ENCODE data around the gene CORT.

- TF ChIP-seq IRF2 (CRISPR knock-in tag; IDR thresholded peaks at IDR 0.05; ENCODE audit: borderline replicate concordance, low read depth) (no peak), FOXK1 (CRISPR knock-in tag; IDR thresholded peaks at IDR 0.05) (no peak), RELA (CRISPR knock-in tag; IDR thresholded peaks at IDR 0.05; ENCODE audit: borderline replicate concordance) (no peak), NFYB (CRISPR knock-in tag; conservative IDR thresholded peaks at IDR 0.05; ENCODE audit: low read depth) (no peak), NFE2L1 (CRISPR knock-in tag; IDR thresholded peaks at IDR 0.05) (0 out of 2 replicates have a peak, but pooled peaks have one; percentile 0), NR1H2 (CRISPR knock-in tag; IDR thresholded peaks at IDR 0.05) (no peak), CDX4 (CRISPR knock-in tag; IDR thresholded peaks at IDR 0.05; ENCODE audit: borderline replicate concordance) (no peak)
- TF ChIP-seq, protein P1, sequence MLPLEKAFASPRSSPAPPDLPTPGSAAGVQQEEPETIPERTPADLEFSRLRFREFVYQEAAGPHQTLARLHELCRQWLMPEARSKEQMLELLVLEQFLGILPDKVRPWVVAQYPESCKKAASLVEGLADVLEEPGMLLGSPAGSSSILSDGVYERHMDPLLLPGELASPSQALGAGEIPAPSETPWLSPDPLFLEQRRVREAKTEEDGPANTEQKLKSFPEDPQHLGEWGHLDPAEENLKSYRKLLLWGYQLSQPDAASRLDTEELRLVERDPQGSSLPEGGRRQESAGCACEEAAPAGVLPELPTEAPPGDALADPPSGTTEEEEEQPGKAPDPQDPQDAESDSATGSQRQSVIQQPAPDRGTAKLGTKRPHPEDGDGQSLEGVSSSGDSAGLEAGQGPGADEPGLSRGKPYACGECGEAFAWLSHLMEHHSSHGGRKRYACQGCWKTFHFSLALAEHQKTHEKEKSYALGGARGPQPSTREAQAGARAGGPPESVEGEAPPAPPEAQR (CRISPR knock-in tag; IDR thresholded peaks at IDR 0.05) = no peak
- TF ChIP-seq, protein P2, sequence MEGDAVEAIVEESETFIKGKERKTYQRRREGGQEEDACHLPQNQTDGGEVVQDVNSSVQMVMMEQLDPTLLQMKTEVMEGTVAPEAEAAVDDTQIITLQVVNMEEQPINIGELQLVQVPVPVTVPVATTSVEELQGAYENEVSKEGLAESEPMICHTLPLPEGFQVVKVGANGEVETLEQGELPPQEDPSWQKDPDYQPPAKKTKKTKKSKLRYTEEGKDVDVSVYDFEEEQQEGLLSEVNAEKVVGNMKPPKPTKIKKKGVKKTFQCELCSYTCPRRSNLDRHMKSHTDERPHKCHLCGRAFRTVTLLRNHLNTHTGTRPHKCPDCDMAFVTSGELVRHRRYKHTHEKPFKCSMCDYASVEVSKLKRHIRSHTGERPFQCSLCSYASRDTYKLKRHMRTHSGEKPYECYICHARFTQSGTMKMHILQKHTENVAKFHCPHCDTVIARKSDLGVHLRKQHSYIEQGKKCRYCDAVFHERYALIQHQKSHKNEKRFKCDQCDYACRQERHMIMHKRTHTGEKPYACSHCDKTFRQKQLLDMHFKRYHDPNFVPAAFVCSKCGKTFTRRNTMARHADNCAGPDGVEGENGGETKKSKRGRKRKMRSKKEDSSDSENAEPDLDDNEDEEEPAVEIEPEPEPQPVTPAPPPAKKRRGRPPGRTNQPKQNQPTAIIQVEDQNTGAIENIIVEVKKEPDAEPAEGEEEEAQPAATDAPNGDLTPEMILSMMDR (IDR thresholded peaks at IDR 0.05) = no peak
Observed at GRCh38 chr1:10431070-10431730, 18.6 kb upstream of the CORT start.

All from WTC11 (cell line).